ENCODE data around the gene HOXD11. TPM values are rescaled to one million over a fixed set of nuclear protein-coding genes. Genes with fewer than 3 reads are reported as not detected.
A peak's percentile ranks its signal among the peaks of the same experiment; 100 is the strongest.

The HOXD11 gene
- total RNA-seq, 4 donors from 2014 or later: not detected

DNA sequence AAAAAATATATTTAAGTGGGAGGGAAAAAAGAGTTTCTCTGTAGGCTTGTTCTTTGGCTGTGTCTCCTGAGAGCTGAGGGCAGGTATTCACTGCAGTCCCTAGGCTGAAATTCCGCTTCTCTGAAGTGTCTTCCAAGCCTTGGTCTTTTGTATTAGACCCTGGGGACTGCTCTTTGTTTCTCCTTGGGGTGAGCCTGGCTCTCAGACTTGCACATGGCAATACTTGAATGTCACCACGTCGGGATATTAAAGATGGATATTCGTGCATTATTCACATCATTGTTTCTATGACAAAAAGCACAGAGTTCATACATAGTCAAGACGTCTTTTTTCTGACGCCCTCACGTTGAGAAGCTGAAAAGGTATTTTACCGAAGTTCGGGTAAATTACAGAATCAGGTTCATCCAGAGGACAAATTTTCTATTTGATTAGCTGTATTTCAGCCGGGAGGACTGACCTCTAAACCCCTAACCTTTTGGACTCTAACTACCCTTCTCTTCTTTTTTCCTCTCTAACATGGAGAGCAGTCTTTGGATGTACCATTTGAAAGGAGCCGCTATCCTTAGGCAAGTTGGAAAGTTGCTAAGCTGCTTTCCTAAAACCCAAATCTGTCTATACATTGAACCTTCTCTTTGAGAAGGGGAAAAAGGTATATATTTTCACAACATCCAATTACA, 47.6 kb downstream of the HOXD11 start:
- Histone ChIP-seq H3K27ac (no peak overlapping the region), H3K27me3 (peaks cover 99% of the 10 kb centered on the region), H3K4me1 (peaks cover 38% of the 10 kb centered on the region), H3K4me3 (no peak overlapping the region), H3K36me3 (peaks cover 6% of the 10 kb centered on the region), H3K9me3 (no peaks in the 10 kb centered on the region)
- 82% methylated on average over 11 of the region's 11 CpGs for WGBS
- TF ChIP-seq, protein P1, sequence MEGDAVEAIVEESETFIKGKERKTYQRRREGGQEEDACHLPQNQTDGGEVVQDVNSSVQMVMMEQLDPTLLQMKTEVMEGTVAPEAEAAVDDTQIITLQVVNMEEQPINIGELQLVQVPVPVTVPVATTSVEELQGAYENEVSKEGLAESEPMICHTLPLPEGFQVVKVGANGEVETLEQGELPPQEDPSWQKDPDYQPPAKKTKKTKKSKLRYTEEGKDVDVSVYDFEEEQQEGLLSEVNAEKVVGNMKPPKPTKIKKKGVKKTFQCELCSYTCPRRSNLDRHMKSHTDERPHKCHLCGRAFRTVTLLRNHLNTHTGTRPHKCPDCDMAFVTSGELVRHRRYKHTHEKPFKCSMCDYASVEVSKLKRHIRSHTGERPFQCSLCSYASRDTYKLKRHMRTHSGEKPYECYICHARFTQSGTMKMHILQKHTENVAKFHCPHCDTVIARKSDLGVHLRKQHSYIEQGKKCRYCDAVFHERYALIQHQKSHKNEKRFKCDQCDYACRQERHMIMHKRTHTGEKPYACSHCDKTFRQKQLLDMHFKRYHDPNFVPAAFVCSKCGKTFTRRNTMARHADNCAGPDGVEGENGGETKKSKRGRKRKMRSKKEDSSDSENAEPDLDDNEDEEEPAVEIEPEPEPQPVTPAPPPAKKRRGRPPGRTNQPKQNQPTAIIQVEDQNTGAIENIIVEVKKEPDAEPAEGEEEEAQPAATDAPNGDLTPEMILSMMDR (IDR thresholded peaks at IDR 0.05): no peak
- no peak for TF ChIP-seq EP300 (IDR thresholded peaks at IDR 0.05)
- DNase-seq (ENCODE audit: low spot score in 2 of 2): no peak

DNA sequence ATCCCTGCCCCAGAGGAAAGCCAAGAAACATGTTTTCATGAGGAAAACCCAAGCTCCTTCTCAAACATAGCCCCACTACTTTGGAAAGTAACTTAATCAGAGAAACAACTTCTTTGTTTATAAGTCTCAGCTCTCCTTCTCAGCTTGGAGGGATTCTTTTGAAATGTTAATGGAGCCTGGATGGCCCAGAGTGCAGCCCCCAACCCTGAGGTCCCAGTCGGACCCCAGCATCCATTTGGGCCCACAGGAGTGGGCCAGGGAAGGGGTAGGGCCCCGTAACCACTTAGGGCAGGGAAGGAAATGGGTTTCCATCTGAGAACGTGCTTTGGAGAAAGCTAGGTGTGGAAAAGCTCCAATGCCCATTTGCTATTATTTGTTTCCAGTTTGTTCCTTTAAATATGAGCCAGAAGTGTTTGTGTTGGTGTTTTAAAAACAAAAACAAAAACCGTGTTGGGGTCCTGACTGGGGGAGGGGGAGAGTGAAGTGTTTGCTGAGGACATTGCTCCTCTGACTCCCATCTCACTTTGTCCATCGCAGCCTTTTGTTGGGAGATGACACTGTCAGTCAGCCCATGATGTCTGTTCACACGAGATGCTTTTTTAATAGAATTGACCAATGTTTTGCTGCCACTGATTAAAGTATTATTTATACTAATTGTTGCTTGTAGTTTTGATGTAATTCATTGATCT, 48.4 kb downstream of the HOXD11 start:
- Histone ChIP-seq H3K4me3 (no peak overlapping the region), H3K27ac (no peak overlapping the region), H3K27me3 (peaks cover 99% of the 10 kb centered on the region), H3K9me3 (no peaks in the 10 kb centered on the region), H3K4me1 (peaks cover 46% of the 10 kb centered on the region), H3K36me3 (peaks cover 6% of the 10 kb centered on the region)
- 68% methylated on average over 6 of the region's 6 CpGs for WGBS
- TF ChIP-seq POLR2A (IDR thresholded peaks at IDR 0.05) (no peak), EP300 (IDR thresholded peaks at IDR 0.05) (no peak), POLR2AphosphoS5 (IDR thresholded peaks at IDR 0.05) (no peak)
- TF ChIP-seq, protein P1 (IDR thresholded peaks at IDR 0.05): no peak
- DNase-seq (ENCODE audit: low spot score in 2 of 2): no peak

DNA sequence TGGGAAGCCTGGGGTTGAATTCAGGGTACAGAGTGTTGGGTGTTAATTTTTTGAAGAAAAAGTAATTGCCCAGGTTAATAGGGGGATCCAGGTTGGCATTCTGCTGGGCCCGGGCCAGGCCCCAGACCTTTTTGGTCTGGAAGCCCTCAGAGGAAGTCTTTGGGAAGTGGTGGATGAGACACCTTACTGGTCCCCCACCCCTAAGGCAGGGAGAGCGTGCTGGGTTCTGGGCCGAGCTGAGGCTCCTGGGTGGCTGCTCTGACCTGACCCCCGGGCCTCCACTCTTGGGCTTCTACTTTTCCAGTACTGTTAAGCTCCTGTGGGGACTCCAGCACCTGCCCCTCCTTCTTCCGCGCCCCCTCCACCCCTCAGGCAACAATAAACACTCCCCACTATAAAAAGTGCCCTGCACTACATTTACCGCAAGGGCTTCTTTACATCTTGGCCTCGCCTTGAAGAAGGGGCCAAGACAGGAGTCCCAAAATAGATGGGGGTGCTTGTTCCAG, 49.3 kb downstream of the HOXD11 start:
- peak overlapping the region; percentile 45 for H3K4me3 ChIP-seq
- TF ChIP-seq, protein P1 (IDR thresholded peaks at IDR 0.05): no peak
- TF ChIP-seq EP300 (IDR thresholded peaks at IDR 0.05) (no peak), POLR2A (IDR thresholded peaks at IDR 0.05) (no peak), POLR2AphosphoS5 (IDR thresholded peaks at IDR 0.05) (no peak)
- WGBS: 65% methylated on average over 8 of the region's 8 CpGs
- DNase-seq (ENCODE audit: low spot score in 2 of 2): no peak
- no peak overlapping the region for H3K27ac ChIP-seq
- H3K9me3 ChIP-seq: no peaks in the 10 kb centered on the region
- H3K36me3 ChIP-seq: peaks cover 6% of the 10 kb centered on the region
- peaks cover 51% of the 10 kb centered on the region for H3K4me1 ChIP-seq
- H3K27me3 ChIP-seq: peaks cover 99% of the 10 kb centered on the region

DNA sequence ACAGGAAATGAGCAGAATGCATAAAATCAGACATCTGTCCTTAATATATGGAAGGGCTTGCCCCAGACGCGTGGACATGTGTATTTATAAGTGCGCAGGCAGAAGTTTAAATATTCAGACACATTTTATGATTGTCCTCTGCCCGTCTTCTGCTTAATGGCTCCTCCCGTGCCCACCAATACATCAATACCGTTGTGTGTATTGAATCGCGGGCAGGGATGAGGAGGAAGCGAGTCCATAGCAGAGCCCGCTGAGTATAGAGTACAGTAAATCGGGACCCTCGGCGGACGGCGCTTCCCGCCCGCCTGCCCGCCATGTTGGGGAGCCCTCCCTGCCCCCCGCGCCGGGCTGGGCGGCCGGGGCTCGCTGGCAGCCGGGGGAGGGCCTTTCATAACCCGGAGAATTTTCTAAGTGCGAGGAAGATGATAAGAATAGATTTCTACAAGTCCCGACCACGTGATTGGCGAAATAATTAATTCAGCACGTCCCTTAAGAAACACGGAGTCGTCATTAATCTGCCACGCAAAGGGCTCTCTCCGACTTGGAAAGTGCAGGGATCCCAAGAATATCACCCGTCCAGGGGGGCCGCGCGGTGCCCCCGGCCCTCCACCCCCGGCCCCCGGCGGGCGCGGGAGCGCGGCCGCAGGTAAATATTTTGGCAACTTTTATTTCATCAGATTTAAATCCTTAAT, 49.9 kb downstream of the HOXD11 start, which contains the start of gene HOXD3:
TSS of gene HOXD3 (plus strand) at position 501 of the 692 bp plus-strand sequence. CDS start 11,808 bp downstream, outside the sequence.
- Histone ChIP-seq H3K27me3 (peaks cover 99% of the 10 kb centered on the region), H3K36me3 (peaks cover 6% of the 10 kb centered on the region), H3K4me3 (peak within 1 kb of the TSS; percentile 45), H3K27ac (no peak within 1 kb of the TSS), H3K4me1 (peaks cover 52% of the 10 kb centered on the region), H3K9me3 (no peaks in the 10 kb centered on the region)
- no peak for DNase-seq (ENCODE audit: low spot score in 2 of 2)
- TF ChIP-seq EP300 (IDR thresholded peaks at IDR 0.05): no peak
- no peak for TF ChIP-seq POLR2AphosphoS5 (IDR thresholded peaks at IDR 0.05)
- TF ChIP-seq, protein P1 (IDR thresholded peaks at IDR 0.05): no peak
- TF ChIP-seq POLR2A (IDR thresholded peaks at IDR 0.05): no peak
- 31% methylated on average over 13 of the region's 48 CpGs for WGBS

Data from suprapubic skin (tissue), 4 donors.